GM12873 (cell line): Measurements from ENCODE around the gene BIRC5.

Experiments
- CTCF ChIP-seq: IDR thresholded peaks from 2 replicates; pipeline ENCODE4 v1.5.1; 2012; ENCODE audit warnings: low read depth, mild to moderate bottlenecking, moderate library complexity, low read length, control low read depth; ENCODE audit not compliant: insufficient read depth; ENCODE audit errors: missing control alignments

The BIRC5 gene

DNA sequence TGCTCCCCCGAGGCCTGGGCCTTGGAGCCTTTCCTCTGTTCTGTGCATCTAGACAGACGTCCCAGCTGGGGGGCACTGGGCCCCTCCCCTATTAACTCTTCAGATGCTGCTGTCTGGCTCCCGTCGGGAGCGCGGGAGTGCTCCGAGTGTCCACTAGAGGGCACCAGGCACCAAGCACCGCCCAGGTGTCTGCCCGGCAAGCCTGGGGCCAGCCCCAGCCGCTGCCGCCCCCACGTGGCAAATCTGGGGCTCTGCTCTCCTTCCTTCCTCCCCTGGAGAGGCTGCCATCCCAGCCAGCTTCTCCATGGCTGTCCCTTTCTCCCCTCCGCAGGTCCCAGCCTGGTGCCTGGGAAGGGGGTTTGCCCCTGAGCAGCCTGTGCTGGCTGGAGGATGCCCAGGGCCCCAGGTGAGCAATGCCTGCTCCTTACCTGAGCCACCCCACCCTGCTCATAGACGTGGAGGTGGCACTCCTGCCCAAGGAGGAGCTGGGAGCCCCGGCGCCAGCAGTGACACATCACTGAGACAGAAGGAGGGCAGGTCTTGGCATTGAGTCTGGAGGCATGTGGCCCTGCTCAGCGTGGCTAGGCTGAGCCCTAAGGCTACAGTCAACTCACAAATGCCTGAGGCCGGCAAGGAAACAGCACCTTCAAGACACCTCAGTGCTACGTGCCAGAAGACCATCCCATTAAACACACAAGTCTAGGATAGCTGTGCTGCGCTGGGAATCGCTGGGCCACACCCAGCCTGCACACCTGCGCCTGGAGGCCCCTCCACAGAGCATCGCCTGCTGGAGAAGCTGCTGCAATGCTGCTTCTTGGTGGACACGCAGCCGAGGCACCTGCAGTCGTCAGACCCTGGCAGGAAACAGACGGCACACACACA lies 37.1 kb downstream of the BIRC5 start:
- TF ChIP-seq CTCF: peak; percentile 100

DNA sequence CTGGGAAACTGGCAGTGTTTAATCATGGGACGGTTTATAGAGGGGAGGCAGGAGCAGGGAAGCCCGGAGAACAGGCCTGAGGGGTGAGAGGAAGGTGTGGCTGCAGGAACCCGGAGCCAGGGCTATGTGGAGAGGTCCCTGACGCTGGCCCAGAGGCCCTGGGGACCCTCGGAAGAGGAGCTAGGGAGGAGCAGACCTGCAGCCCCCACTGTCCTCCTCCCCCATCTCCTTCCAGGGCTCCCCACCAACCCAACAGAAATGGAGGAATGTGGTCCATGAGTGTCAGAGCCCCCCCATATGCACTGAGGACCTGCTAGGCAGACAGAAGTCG lies 37.7 kb downstream of the BIRC5 start:
- TF ChIP-seq CTCF: no peak

DNA sequence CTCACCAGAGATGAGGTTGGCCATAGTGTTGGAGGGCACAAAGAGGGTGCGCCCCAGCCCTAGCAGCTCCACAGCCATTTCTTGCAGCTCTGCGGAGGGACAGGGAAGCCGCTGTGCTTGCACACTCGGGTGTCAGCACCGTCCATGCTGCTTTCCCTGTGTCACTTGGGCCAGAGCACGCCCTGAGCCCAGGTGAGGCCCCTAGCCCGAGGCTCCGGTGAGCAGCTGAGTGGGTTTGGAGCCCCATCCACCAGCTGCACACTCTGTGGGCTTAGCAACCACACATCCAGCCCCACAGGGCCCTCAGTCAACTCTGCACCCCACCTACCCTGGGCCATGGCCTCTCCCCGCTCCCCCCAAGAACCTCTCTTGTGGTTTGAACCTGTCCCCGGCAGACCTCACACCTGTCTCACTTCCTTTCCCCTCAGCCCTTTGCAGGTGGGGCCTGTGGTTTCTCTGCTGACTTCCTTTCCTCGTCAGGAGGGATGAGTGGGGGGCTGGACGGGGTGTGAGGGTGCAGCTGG lies 38.1 kb downstream of the BIRC5 start:
- no peak for TF ChIP-seq CTCF

DNA sequence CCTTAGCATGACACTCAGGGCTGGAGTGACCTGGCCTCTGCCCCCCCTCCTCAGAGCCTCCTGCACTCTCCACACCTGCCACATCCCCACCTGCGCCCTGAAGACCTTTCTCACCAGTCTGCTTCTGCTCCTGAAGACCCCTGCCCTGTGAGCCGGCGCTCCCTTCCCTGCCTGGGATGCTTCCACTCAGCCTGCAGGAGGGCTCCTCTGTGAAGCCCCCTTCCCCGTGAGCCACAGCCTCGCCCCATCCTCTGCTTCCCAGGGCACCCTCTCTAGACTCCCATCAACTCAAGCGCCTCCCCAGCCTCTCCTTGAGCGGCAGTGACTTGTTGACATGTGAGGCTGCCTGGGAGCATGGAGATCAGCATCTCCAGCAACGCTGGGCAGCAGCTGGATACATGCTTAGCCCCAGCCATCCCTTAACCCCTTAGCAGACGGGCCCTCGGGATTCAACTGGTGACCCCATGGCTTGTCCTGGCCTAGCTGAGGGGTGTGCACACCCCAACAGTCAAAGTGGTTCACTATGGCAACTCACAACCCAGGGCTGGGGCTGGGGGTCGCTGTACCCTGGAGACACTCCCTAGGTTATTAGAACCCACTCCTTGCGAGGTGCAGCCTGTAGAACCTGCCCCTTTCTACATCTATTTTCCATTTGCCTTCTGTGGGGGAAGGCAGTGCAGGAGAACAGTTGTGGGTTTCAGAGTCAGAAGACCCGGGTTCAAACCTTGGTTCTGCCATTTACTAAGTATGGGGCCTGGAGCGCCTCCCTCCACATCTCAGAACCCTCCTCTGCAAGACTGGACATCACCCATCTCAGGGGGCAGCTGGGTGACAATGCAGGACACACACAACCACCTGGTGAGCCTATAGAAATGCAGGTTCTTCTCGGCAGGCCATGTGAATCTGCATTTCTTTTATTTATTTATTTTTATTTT lies 38.9 kb downstream of the BIRC5 start:
- no peak for TF ChIP-seq CTCF

DNA sequence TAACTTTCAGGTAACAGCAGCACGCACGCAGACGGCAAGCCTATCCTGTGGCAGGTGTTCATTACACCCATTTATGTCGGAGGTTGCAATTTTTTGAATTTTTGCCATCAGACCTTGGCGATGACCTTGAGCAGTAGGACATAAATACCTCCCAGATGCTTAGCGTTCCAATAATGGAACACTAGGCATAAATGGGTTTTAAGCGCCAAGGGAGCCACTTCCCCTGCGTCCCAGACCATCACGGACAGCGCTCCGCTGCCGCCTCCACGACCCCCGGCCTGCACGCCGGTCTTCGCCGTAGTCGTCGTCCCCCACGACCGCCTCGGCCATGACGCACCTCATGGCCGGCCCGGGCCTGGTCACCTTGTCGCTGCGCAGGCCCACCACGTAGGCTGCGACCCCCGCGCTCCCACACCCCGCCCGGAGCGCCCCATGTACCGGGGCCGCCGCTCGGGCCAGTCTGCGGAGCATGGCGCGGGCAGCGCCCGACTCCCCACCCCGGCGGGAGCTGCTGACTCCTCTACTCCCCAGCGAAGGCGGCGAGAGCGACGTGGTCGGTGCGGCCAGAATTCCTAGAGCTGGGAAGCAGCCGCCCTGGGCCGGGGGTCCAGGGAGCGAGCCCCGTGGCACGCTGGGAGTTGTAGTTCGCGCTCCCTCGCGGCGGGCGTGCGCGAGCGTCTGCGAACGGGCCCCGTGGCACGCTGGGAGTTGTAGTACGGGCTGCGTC lies 40.1 kb downstream of the BIRC5 start:
- no peak for TF ChIP-seq CTCF

DNA sequence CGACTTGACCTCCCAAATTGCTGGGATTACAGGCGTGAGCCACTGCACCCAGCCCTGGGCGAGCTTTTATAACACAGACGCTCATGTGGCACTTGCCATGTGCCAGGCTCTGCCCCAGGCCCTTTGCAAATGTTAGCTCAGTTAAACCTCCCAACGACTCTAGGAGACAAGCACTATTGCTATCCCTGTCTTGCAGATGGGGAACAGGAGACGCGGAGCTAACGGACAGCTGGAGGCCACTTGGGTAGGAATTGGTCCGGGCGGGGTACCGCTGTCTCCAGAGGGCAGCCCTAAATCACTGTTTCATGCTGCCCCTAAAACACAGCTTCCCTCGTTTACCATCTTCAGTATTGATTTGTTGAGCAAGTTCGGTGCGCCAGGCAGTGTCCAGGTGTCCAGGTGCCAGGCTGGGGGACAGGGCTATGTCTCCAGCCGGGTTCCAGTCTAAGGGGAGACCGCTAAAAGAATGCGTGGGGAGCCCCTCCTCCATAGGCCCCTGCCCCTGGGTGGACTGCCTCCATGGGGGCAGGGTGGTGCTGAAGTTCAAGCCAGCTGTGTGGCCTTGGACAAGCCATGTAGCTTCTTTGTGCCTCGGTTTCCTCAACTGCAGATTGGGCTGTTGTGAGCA lies 41.1 kb downstream of the BIRC5 start:
- TF ChIP-seq CTCF: no peak
